GM20431 (cell line): ENCODE results near the gene EDIL3.

Source experiments
- in situ Hi-C: fragments of 300-500 bp; cut with MseI, MboI; formaldehyde crosslinking; loops from one replicate; pipeline ENCODE4 v1.15.0; 2020; ENCODE audit warnings: low sequenced_read_pairs; ENCODE audit not compliant: unreplicated experiment

The EDIL3 gene, protein sequence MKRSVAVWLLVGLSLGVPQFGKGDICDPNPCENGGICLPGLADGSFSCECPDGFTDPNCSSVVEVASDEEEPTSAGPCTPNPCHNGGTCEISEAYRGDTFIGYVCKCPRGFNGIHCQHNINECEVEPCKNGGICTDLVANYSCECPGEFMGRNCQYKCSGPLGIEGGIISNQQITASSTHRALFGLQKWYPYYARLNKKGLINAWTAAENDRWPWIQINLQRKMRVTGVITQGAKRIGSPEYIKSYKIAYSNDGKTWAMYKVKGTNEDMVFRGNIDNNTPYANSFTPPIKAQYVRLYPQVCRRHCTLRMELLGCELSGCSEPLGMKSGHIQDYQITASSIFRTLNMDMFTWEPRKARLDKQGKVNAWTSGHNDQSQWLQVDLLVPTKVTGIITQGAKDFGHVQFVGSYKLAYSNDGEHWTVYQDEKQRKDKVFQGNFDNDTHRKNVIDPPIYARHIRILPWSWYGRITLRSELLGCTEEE

GRCh38 chr5:84384604-84385575, at the start of gene EDIL3:
EDIL3 (minus strand) TSS chr5:84384880; CDS start chr5:84384374, 506 bp downstream.
- in situ Hi-C loops: no loop called here

GRCh38 chr5:84433461-84433860, 48.8 kb upstream of the EDIL3 start:
- in situ Hi-C loops: no loop called here

GRCh38 chr5:84430863-84431663, 46.4 kb upstream of the EDIL3 start:
- in situ Hi-C loops: no loop called here

DNA sequence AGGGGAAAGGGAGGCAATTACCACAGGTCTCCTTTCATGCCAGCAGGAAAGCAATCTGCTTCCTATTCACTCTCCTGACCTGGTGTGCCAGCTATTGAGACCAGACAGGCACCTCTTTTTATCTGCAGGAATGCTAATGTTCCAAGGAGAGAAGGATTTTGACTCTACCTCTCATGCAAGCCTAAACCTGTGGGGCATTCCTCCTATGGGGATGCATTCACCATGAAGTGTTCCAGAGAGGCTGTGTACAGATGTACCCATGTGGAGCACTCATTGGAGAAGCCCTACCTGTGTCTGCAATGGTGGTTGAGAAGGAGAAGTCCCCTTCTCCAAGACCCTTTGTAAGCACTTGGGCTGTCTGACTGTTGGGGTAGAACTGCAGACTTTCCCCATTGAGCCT, 45.4 kb upstream of the EDIL3 start:
- in situ Hi-C loops: no loop called here

GRCh38 chr5:84425365-84425881, 40.7 kb upstream of the EDIL3 start:
- in situ Hi-C loops: no loop called here

GRCh38 chr5:84419742-84420141, 35.1 kb upstream of the EDIL3 start:
- in situ Hi-C loops: no loop called here

DNA sequence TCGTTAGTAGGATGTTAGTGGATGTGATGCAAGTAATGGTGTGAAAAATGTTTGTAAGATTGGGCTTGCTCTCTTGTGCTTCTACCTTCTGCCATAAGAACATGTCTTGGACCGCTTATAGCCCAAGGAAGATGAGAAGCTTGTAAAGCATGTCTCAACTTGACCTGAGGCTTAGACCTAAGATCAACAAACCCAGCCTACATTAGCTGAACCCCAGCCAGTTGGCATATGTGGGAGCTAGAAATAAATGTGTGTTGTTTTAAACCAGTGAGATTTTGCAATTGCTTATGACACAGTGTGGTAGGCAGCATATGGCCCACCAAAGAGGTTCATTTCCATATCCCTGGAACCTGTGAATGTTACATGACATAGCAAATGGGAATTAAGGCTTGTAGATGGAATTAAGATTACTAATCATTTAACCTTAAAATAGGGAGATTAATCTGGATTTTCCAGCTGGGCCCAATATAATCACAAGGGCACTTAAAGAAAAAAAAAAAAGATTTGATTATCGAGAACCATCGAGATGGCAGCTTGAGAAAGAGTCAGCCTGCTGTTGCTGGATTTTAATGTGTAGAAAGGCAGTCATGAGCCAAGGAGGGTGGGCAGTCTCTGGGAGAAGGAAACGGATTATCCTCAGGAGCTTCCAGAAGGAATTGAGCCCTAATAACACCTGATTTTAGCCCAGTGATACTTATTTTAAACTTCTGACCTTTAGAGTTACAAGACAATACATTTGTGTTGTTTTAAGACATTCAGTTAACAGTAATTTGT, 27.3 kb upstream of the EDIL3 start:
- in situ Hi-C loops: no loop called here

GRCh38 chr5:84406111-84406510, 21.4 kb upstream of the EDIL3 start:
- in situ Hi-C loops: no loop called here

DNA sequence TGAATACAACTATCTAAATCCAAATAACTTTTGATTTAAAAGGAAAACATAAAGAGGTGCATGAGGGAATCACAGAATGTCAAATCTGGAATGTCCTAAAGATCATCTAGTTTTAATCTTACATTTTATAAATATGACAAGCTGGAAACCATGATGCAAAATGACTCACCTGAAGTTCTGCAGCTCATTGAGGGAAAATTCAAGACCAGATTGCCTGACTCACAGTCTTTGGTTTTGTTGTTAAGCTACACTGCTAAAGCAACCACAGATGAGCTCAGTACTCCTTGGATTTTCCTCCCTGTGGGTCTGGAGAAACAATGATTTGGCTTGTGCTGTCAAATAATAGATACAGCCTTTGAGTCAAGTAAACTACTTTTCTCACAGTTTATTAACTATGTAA, 19.1 kb upstream of the EDIL3 start:
- in situ Hi-C loops: no loop called here

GRCh38 chr5:84397385-84397784, 12.7 kb upstream of the EDIL3 start:
- in situ Hi-C loops: no loop called here

GRCh38 chr5:84393969-84394368, 9.3 kb upstream of the EDIL3 start:
- in situ Hi-C loops: no loop called here

- in situ Hi-C loops: no loop called here
Observed at GRCh38 chr5:84392836-84393235, 8.2 kb upstream of the EDIL3 start.

DNA sequence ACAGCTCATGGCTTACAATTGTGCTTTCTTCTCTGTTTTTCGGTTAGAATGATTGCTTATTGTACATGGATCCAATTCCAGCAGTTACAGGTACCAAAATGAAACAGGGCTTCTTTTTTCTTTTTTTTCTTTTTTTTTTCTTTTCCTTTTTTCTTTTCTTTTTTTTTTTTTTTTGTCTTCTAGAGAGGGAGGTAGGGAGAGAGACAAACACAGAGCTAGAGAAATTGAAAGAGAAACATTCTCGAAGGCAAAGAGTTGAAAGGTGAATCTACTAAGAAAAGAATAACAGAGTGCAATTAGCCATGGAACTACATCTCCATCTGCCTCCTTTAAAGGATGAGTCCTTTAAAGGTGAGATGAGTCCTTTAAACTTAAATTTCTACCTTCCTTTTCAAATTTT, 1.0 kb upstream of the EDIL3 start:
- in situ Hi-C loops: no loop called here

- in situ Hi-C loops: no loop called here
Observed at GRCh38 chr5:84383816-84384603, 670 bp downstream of the EDIL3 start.

DNA sequence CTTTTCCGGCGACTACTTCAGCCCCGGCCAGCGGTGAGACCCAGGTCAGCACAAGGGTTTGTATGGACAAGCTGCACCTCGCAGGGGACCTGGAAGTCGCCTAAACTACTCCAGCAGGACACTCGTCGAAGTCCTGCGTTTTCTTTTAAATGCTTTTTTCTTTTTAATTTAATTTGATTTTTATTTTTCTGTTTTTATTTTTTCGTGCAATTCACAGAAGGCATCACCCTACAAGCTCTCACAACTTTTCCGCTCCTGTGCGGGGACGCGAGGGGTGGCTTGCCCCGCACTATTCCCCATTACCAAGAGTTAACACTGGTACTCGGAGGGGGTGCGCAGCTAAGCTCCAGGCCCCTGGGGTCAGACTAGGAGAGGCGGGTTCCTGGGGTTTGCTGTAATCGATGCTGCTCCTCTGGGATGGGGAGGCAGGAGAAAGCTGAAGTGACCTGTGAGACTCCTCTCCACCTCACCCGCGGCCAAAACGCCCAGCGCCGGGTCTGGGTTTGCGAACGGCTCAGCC, 1.3 kb downstream of the EDIL3 start:
- in situ Hi-C loops: no loop called here

DNA sequence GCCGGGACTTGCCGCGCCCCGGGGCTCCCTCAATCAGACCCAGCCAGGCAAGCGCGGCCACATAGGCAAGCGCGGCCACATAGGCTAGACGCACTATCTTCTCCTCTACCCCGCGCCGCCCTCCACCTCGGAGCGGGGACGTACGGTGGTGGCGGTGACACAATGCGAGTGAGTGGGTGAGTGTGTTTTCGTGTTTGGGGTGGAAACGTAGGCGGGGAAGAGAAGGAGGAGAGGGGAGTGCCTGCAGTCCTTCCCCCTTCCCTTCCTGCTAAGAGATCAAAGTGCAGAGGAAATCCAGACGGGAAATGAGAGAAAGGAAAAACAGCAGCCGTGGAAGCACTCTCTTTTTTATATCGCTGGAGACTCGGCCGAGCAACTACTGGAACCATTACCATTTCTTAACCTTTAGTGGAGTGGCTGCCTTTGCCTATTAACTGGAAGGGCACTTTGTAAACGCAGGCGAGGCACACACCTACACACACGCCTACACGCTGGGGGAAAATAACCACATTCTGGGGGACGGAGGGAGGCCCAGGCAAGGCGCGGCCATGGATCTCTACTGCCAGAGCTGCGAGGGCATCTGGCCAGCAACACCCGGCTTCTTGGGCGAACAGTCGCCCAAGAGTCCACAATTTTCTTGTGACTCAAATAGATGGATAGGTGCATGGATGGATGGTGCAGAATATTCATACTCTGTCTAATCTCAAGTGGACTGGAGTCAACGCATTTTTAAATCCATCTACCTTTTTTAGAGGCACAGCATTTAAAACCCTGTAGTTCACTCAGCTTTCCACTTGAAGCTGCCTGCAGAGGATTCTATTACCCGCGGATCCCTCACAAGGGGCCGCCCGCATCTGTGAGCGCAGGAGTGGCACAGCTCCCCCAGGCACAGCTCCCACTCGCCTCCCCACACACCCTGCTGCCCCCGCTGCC, 2.1 kb downstream of the EDIL3 start:
- in situ Hi-C loops: no loop called here
